Measurements from ENCODE around the gene JAG1.

GRCh38 chr20:10632721-10633509 lies 40.9 kb downstream of the JAG1 start:
- TF ChIP-seq ZBTB7A (IDR thresholded peaks at IDR 0.05; ENCODE audit: low read depth) (no peak), TAF1 (IDR thresholded peaks at IDR 0.05; ENCODE audit: low read depth) (no peak), RAD21 (IDR thresholded peaks at IDR 0.05; ENCODE audit: low read depth) (no peak), EP300 (IDR thresholded peaks at IDR 0.05; ENCODE audit: borderline replicate concordance) (no peak), MAX (IDR thresholded peaks at IDR 0.05) (no peak), YY1 (IDR thresholded peaks at IDR 0.05; ENCODE audit: low read depth) (no peak), REST (IDR thresholded peaks at IDR 0.05; ENCODE audit: low read depth) (no peak)

Data from Ishikawa (cell line).